ES-I3 (cell line): ENCODE measurements around the gene SUFU.
A peak's percentile ranks its signal among the peaks of the same experiment; 100 is the strongest.
"Not testable (repeated sequence)": the region's sequence is repeated elsewhere in the genome, so short reads cannot be mapped to it uniquely, and the experiment has no call there.

Experiments
- H3K36me3 ChIP-seq: 2 replicates; pipeline ENCODE4 v1.6.1; 2013; ENCODE audit warnings: mild to moderate bottlenecking, low read length, control low read depth, moderate library complexity; ENCODE audit not compliant: insufficient read depth
- H3K4me1 ChIP-seq: 2 replicates; pipeline ENCODE4 v1.6.1; 2013; ENCODE audit warnings: mild to moderate bottlenecking, control low read depth, low read length; ENCODE audit not compliant: insufficient read depth
- H3K9ac ChIP-seq: 2 replicates; pipeline ENCODE4 v1.6.1; 2013; ENCODE audit warnings: low read depth, mild to moderate bottlenecking, low read length, moderate library complexity
- H3K9me3 ChIP-seq: 2 replicates; pipeline ENCODE4 v1.6.1; 2013; ENCODE audit warnings: mild to moderate bottlenecking, low read length, moderate library complexity; ENCODE audit not compliant: control insufficient read depth, insufficient read depth

SUFU gene

DNA sequence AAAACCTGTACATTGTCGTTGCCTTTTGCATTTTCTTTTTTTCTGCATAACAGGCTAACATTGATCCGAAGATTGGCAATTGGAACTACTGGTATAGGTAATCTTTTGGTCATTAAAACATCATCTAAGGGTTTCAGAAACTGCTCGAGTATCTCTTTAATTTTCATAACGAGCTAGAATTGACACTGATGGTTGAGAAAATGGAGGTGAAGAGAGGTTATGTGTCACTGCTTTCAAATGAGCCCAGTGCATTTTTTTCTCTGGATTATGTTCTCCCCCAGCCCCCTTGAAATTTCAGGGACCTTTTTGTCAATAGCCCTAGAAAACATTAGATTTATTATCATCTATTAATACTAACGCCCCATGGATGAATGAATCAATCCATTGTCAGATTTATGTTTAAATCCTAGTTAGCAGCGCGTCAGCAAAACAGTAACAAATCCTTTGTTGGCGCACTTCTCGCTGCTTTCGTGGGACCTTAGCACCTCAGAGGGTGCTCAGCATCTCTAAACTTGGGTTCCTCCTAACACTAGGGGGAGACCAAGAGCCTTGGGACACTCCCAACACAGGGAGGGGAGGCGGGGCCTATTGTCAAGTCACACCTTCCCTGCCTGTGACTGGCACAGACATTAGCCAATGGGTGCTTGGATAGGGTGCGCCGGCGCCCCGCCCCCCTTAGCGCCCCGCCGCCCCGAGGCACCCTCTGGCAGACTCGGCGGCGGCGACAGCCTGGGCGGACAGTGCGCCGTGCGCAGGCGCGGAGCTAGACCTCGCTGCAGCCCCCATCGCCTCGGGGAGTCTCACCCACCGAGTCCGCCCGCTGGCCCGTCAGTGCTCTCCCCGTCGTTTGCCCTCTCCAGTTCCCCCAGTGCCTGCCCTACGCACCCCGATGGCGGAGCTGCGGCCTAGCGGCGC, at the start of gene SUFU:
Gene SUFU (plus strand): TSS at position 709 of the 915 bp plus-strand sequence. CDS start 181 bp downstream, at position 890.
- Histone ChIP-seq H3K4me1 (no peaks in the 10 kb centered on the region), H3K36me3 (no peaks in the 10 kb centered on the region), H3K9ac (peak within 1 kb of the TSS; percentile 81; the same call in 1 of the 2 replicates), H3K9me3 (no peaks in the 10 kb centered on the region)

GRCh38 chr10:102454662-102455487, 48.9 kb upstream of the SUFU start:
- not testable (repeated sequence) for H3K9me3 ChIP-seq, H3K36me3 ChIP-seq, H3K9ac ChIP-seq
- H3K4me1 ChIP-seq: peaks cover 27% of the 10 kb centered on the region

DNA sequence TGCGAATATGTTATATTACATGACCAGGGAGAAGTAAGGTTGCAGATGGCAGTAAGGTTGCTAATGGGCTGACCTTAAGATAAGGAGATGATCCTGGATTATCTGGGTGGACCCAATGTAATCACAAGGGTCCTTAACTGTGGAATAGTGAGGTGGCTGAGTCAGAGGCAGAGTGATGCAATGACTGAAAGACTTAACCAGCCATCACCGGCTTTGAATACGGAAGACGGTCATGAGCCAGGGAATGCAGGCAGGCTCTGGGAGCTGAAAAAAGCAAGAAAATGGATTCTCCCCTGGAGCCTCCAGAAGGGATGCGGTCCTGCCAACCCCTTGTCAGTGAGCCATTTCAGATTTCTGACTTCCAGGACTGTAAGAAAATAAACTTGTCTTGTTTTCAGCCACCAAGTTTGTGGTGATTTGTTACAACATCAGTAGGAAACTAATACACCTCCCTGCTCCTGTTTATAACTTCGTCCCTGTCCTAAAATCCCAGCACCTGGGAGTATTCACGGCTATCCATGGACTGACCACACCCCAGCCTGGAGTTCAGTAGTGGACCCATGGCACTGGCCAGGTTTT, 47.8 kb upstream of the SUFU start:
- H3K9me3 ChIP-seq: no peaks in the 10 kb centered on the region; the same call in 1 of the 2 replicates
- no peaks in the 10 kb centered on the region; the same call in 1 of the 2 replicates for H3K36me3 ChIP-seq
- H3K9ac ChIP-seq: no peak overlapping the region
- H3K4me1 ChIP-seq: peaks cover 34% of the 10 kb centered on the region

GRCh38 chr10:102457591-102458150, 46.1 kb upstream of the SUFU start:
- peaks cover 36% of the 10 kb centered on the region for H3K4me1 ChIP-seq
- no peak overlapping the region for H3K9ac ChIP-seq
- no peaks in the 10 kb centered on the region; the same call in 1 of the 2 replicates for H3K36me3 ChIP-seq
- no peaks in the 10 kb centered on the region; the same call in 1 of the 2 replicates for H3K9me3 ChIP-seq

GRCh38 chr10:102458656-102459055, 45.1 kb upstream of the SUFU start:
- H3K9ac ChIP-seq: no peak overlapping the region
- H3K4me1 ChIP-seq: peaks cover 38% of the 10 kb centered on the region
- H3K9me3 ChIP-seq: no peaks in the 10 kb centered on the region
- H3K36me3 ChIP-seq: no peaks in the 10 kb centered on the region; the same call in 1 of the 2 replicates

DNA sequence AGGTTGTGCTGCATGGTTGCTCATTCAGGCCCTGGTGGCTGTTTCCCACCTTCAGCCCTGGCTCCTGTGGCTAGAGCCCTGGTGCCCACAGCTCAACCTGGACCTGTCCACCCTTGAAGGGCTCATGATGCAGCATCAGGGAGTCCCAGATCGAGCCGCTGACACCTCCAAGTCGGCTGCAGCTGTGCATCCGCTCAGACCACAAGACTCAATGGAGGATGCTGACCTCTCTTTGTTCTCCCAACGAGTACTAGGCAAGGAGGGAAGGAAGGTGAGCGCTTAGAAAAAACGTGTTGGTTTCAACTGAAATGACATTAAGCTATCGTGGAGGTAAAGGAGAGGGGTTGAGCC, 43.0 kb upstream of the SUFU start:
- Histone ChIP-seq H3K9me3 (no peaks in the 10 kb centered on the region), H3K4me1 (peaks cover 32% of the 10 kb centered on the region), H3K36me3 (no peaks in the 10 kb centered on the region; the same call in 1 of the 2 replicates), H3K9ac (peak overlapping the region; percentile 35; the same call in 1 of the 2 replicates)

DNA sequence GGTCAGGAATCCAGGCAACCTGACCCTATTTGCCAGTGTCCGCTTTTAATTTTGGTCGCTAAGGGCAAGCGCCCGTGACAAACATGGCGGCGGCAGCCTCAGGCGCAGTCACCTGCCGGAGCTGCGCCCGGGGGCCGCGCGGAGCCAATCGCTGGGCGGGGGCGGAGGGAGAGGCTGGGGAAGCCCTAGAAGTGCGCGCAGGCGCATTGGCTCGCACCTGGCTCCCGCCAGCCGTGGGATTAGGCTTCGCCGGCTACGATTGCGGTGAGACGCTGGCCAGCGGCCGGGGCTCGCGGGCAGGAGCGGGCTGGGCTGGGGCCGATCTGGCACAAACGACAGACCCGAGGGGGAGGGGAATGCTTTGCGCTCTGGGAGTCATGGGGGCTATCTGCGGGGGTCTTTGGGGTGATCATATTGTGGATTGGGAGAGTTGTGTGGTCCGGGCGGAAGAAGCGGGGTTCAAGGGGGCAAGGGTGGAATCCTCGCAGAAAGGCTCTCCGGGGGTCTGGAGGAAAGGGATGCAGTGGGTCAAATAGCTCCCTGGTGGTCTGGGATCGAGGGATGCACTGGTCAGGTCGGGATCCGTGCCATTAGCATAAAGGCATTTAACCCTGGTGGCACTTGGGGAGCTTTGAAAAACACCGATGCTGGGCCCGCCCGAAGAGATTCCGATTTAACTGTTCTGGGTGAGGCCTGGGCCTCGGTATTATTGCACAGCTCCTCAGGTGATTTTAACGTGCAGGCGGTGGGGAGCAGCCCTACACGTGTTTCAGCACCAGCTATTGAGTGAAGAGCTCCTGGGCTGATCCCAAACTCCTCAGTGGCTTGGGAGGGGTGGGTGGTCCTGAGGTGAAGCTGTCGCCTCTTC, 42.4 kb upstream of the SUFU start:
- Histone ChIP-seq H3K4me1 (peaks cover 27% of the 10 kb centered on the region), H3K9ac (peak overlapping the region; percentile 58), H3K36me3 (no peaks in the 10 kb centered on the region; the same call in 1 of the 2 replicates), H3K9me3 (no peaks in the 10 kb centered on the region)

DNA sequence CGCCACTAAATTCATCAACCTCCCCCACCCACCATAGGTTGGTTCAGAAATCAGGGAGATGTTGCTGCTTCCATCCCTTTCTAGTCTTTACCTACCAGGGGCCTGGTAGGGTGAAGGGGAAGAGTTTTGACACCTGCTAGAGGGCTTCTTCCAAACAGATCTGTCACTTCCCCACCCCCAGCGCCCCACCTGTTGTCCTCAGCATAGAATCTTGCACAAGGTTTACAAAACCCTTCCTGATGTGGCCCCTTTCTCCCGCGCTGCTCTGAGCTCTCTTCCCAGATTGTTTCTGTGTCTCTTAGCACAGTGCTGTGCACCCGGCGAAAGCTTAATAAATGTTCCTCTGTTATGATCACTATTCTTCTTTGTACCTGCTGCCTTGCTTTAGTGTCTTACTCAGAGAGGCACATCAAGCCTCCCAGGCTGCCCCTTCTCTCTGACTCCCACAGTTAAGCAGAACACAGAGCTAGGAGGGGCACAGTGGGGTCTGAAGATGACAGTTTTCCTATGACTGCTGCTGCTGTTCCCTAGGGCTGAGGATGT, 41.2 kb upstream of the SUFU start:
- H3K9me3 ChIP-seq: no peaks in the 10 kb centered on the region
- peaks cover 24% of the 10 kb centered on the region for H3K4me1 ChIP-seq
- peak overlapping the region; percentile 45; the same call in 1 of the 2 replicates for H3K9ac ChIP-seq
- no peaks in the 10 kb centered on the region for H3K36me3 ChIP-seq

- Histone ChIP-seq H3K9me3 (no peaks in the 10 kb centered on the region), H3K4me1 (peaks cover 24% of the 10 kb centered on the region), H3K9ac (peak overlapping the region; percentile 45; the same call in 1 of the 2 replicates), H3K36me3 (no peaks in the 10 kb centered on the region)
Measured at GRCh38 chr10:102463983-102464382, 39.8 kb upstream of the SUFU start.

- no peak overlapping the region for H3K9ac ChIP-seq
- no peaks in the 10 kb centered on the region for H3K36me3 ChIP-seq
- peaks cover 22% of the 10 kb centered on the region for H3K4me1 ChIP-seq
- no peaks in the 10 kb centered on the region for H3K9me3 ChIP-seq
Measured at GRCh38 chr10:102465466-102465865, 38.3 kb upstream of the SUFU start.

DNA sequence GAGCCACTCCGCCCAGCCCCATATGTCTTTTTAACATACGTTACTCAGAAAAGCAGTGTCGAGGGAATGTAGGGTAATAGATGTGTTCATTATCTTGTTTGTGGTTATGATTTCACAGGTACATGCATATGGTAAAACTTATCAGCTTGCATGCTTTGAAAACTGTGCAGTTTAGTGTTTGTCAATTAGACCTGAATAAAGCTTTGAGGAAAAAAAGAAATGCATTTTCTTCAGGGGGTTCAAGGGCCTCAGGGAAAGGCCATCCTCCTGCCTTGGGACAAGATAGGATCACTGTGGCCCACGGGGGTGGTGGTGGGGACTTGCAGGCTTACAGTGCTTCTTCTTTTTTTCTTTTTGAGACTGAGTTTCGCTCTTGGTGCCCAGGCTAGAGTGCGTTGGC, 36.5 kb upstream of the SUFU start:
- H3K9ac ChIP-seq: no peak overlapping the region

GRCh38 chr10:102467971-102468438, 35.8 kb upstream of the SUFU start:
- no peaks in the 10 kb centered on the region for H3K9me3 ChIP-seq
- H3K4me1 ChIP-seq: peaks cover 6% of the 10 kb centered on the region; the same call in 1 of the 2 replicates
- H3K36me3 ChIP-seq: no peaks in the 10 kb centered on the region
- no peak overlapping the region; the same call in 1 of the 2 replicates for H3K9ac ChIP-seq

More for the DNA sequence above, 36.5 kb upstream of the SUFU start:
- peaks cover 12% of the 10 kb centered on the region for H3K4me1 ChIP-seq
- H3K9me3 ChIP-seq: no peaks in the 10 kb centered on the region
- H3K36me3 ChIP-seq: no peaks in the 10 kb centered on the region

- H3K4me1 ChIP-seq: peaks cover 3% of the 10 kb centered on the region; the same call in 1 of the 2 replicates
- H3K36me3 ChIP-seq: no peaks in the 10 kb centered on the region
- no peak overlapping the region for H3K9ac ChIP-seq
- no peaks in the 10 kb centered on the region for H3K9me3 ChIP-seq
Measured at GRCh38 chr10:102468683-102469082, 35.1 kb upstream of the SUFU start.
